ENCODE measurements around the gene RMC1.

Gene RMC1

GRCh38 chr18:23521271-23521670 is 18.0 kb downstream of the RMC1 start:
- in situ Hi-C loops (cut with MboI; ENCODE audit: low sequenced_read_pairs, unreplicated experiment): no loop called here
- no peak for DNase-seq (ENCODE audit: low spot score)
- TF ChIP-seq CTCF (IDR thresholded peaks at IDR 0.05; ENCODE audit: borderline replicate concordance, control extremely low read depth, extremely low read depth, insufficient read depth, missing control alignments): no peak

DNA sequence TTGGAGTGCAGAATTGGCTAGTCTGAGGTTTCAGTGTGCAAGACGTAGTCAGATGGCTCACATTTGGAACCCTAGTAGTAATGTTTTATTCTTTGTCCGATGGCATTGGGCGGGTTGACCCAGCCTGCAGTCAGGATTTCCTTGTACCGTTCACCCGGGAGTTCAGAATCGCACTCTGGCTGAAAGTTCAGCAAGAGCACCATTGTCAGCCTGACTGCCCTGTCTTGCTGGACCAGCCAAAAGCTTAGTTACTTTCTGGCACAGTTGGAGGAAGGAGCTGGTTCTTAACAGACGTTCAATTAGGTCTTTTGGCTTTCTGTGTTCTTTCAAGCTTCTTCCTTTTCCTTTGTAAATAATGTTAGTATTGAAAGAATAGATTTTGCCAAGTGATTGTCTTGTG is 18.6 kb downstream of the RMC1 start:
- DNase-seq (ENCODE audit: low spot score): no peak
- in situ Hi-C loops (cut with MboI; ENCODE audit: low sequenced_read_pairs, unreplicated experiment): no loop called here
- TF ChIP-seq CTCF (IDR thresholded peaks at IDR 0.05; ENCODE audit: borderline replicate concordance, control extremely low read depth, extremely low read depth, insufficient read depth, missing control alignments): no peak

DNA sequence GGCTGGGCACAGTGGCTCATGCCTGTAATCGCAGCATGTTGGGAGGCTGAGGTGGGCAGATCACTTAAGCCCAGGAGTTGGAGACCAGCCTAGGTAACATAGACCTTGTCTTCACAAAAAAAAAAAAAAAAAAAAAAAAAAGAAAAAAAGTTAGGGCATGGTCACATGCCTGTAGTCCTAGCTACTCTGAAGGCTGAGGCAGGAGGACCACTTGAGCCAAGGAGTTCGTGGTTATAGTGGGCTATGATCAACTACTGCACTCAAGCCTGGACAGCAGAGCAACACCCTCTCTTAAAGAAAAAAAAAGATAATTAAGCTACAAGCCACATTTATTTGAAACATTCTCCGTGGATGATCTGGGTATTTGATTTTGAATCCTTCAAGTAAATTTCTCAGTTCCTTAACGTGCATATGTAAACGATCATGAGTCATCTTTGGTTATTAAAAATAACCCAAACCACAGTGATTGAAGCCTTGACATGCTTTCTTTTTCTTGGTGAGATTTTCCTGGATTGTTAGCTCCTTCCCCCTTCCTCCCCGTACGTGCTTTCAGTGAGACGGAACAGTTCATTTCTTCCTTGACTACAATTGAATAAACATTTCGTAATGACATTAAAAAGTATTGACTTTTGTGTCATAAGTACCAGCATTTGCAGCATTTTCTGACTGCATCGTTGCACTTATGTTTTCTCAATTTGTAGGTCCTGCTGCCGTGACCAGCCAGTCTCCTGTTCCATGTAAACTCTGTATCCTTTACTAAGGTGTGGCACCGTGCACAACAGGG is 20.3 kb downstream of the RMC1 start:
- TF ChIP-seq CTCF (IDR thresholded peaks at IDR 0.05; ENCODE audit: borderline replicate concordance, control extremely low read depth, extremely low read depth, insufficient read depth, missing control alignments): no peak
- in situ Hi-C loops (cut with MboI; ENCODE audit: low sequenced_read_pairs, unreplicated experiment): no loop called here
- peak; percentile 61 for DNase-seq (ENCODE audit: low spot score)

DNA sequence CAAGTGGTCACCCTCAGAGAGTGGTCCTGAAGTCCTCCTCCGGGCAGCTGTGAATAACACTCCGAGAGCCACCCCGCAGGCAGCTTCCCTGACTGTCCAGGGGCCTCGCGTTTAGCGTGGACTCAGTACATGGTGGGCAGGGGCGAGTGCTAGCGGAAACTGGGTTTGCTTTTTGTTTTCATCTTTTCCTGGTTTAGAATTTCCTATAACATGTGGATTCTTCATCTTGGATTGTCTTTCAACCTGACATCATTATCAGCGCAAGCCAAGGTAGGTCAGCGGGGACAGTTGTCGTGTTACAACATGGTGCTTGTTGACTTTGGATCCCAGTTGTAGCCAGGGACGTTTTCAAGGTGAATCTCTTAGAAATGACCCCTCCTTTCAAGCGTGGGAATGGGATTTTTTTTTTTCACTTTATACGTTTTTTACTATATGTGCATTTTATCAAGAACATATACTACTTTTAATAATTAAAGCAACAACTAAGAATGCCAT is 20.9 kb downstream of the RMC1 start:
- DNase-seq (ENCODE audit: low spot score): no peak
- no peak for TF ChIP-seq CTCF (IDR thresholded peaks at IDR 0.05; ENCODE audit: borderline replicate concordance, control extremely low read depth, extremely low read depth, insufficient read depth, missing control alignments)
- in situ Hi-C loops (cut with MboI; ENCODE audit: low sequenced_read_pairs, unreplicated experiment): no loop called here

- in situ Hi-C loops (cut with MboI; ENCODE audit: low sequenced_read_pairs, unreplicated experiment): no loop called here
- no peak for TF ChIP-seq CTCF (IDR thresholded peaks at IDR 0.05; ENCODE audit: borderline replicate concordance, control extremely low read depth, extremely low read depth, insufficient read depth, missing control alignments)
- no peak for DNase-seq (ENCODE audit: low spot score)
Observed at GRCh38 chr18:23526501-23527063, 23.3 kb downstream of the RMC1 start.

DNA sequence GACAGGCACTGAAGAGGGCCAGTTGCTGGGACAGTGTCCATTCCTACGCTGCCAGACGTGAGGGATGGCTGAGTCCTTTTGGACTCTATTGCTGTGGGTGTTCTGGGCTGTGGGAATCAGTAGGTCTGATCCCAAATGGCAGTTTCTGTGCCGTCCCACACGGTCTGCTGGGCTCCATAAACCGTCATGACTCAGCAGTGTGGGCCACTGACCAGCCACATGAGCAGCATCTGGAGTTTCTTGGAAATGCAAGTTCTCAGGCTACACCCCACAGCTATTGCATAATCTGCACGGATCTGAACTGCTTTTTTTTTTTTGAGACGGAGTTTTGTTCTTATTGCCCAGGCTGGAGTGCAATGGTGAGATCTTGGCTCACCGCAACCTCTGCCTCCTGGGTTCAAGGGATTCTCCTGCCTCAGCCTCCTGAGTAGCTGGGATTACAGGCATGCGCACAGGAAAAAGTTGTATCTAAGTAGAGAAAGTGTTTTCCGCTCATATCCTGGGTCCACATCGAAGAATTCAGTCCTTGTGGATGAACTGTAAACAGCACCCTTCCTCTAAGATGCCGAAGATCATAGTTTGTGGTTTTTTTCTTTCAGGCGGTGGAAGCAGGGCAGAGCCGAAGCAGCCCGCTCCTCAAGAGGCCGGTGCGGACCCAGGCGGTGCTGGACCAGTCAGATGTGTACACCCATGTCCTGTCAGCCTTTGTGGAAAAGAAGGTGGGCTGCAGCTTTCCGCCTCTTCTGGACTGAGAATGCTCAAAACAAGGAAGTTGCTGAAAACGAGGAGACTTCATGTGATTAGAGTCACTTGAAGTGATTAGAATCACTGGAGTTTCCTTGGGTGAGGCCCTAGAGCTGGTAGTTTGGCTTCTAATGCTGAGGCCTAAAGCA is 25.5 kb downstream of the RMC1 start:
- no peak for TF ChIP-seq CTCF (IDR thresholded peaks at IDR 0.05; ENCODE audit: borderline replicate concordance, control extremely low read depth, extremely low read depth, insufficient read depth, missing control alignments)
- no peak for DNase-seq (ENCODE audit: low spot score)
- in situ Hi-C loops (cut with MboI; ENCODE audit: low sequenced_read_pairs, unreplicated experiment): no loop called here
